DOHH2 (cell line): Measurements from ENCODE around the gene NKX2-4.
"Not testable (repeated sequence)": the region's sequence is repeated elsewhere in the genome, so short reads cannot be mapped to it uniquely, and the experiment has no call there.

Experiments used
- H3F3A ChIP-seq: fragments of 200-600 bp; sonication (generic), shearing (Covaris generic); 2 replicates; pipeline ENCODE4 v1.6.0; 2016; ENCODE audit warnings: antibody characterized with exemption, mild to moderate bottlenecking; ENCODE audit not compliant: control insufficient read depth, insufficient read depth
- H3K27ac ChIP-seq: fragments of 200-600 bp; sonication (generic); 2 replicates; pipeline ENCODE4 v1.5.1; 2014; ENCODE audit warnings: low read depth, mild to moderate bottlenecking, low read length, moderate library complexity
- H3K27me3 ChIP-seq: fragments of 200-600 bp; sonication (generic); 2 replicates; pipeline ENCODE4 v1.6.1; 2014; ENCODE audit warnings: mild to moderate bottlenecking, low read length, mixed read lengths; ENCODE audit not compliant: control insufficient read depth
- H3K36me3 ChIP-seq: fragments of 200-600 bp; sonication (generic); 2 replicates; pipeline ENCODE4 v1.6.1; 2014; ENCODE audit warnings: mild to moderate bottlenecking, low read length, moderate library complexity, mixed read lengths; ENCODE audit not compliant: control insufficient read depth
- H3K4me1 ChIP-seq: fragments of 200-600 bp; sonication (generic); 2 replicates; pipeline ENCODE4 v1.6.1; 2014; ENCODE audit warnings: mild to moderate bottlenecking, low read length, mixed read lengths; ENCODE audit not compliant: control insufficient read depth
- H3K4me2 ChIP-seq: fragments of 200-600 bp; sonication (generic); 2 replicates; pipeline ENCODE4 v1.6.0; 2014; ENCODE audit warnings: mild to moderate bottlenecking, low read length, moderate library complexity
- H3K4me3 ChIP-seq: fragments of 200-600 bp; sonication (generic); 2 replicates; pipeline ENCODE4 v1.5.1; 2014; ENCODE audit warnings: mild to moderate bottlenecking, low read length, mixed read lengths
- H3K79me2 ChIP-seq: fragments of 200-600 bp; sonication (generic); 2 replicates; pipeline ENCODE4 v1.6.1; 2014; ENCODE audit warnings: mild to moderate bottlenecking, low read length, mixed read lengths; ENCODE audit not compliant: control insufficient read depth
- H3K9me2 ChIP-seq: fragments of 200-600 bp; sonication (generic); replicated peaks from 2 replicates; pipeline ENCODE4 v1.6.1; 2014; ENCODE audit warnings: mild to moderate bottlenecking, low read length, mixed read lengths; ENCODE audit not compliant: control insufficient read depth
- H3K9me3 ChIP-seq: fragments of 200-600 bp; sonication (generic); 2 replicates; pipeline ENCODE4 v1.6.1; 2014; ENCODE audit warnings: antibody characterized with exemption, low read length, mixed read lengths; ENCODE audit not compliant: control insufficient read depth, insufficient read depth
- H4K20me1 ChIP-seq: fragments of 200-600 bp; sonication (generic); 2 replicates; pipeline ENCODE4 v1.6.0; 2014; ENCODE audit warnings: low read depth, mild to moderate bottlenecking, antibody characterized with exemption, low read length, moderate library complexity; ENCODE audit not compliant: control insufficient read depth, insufficient read depth
- EZH2phosphoT487 ChIP-seq: fragments of 200-600 bp; sonication (generic); IDR thresholded peaks from 2 replicates; pipeline ENCODE4 v1.6.1; 2017; ENCODE audit warnings: borderline replicate concordance, mild to moderate bottlenecking, antibody characterized with exemption, low read length, moderate library complexity, mixed read lengths
- TF ChIP-seq, protein P1 (sequence below): fragments of 200-600 bp; sonication (generic); IDR thresholded peaks from one replicate; pipeline ENCODE4 v1.5.1; 2014; ENCODE audit warnings: antibody characterized with exemption, mild to moderate bottlenecking, low read depth, low read length; ENCODE audit not compliant: poor library complexity, severe bottlenecking

NKX2-4 gene

DNA sequence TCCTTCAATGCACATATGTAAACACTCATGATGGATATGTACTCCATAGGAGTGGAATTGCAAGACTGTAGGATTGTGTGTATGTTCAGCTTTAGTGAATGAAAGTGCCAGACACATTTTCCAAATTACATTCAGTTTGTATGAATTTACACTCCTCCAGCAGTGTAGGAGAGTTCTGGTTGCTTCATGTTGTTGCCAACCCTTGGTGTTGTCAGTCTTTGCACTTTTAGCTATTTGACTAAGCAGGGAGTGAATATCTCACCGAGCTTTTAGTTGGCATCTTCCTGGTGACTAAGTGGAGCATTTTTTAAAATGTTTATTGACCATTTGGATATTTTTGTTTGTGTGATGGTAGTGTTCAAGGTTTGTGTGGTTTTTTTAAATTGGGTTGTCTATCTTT lies 23.9 kb downstream of the NKX2-4 start:
- Histone ChIP-seq H3K4me1 (no peaks in the 10 kb centered on the region), H3K4me2 (no peak overlapping the region), H3K27me3 (no peaks in the 10 kb centered on the region), H3K9me3 (no peaks in the 10 kb centered on the region), H4K20me1 (peaks cover 5% of the 10 kb centered on the region; the same call in 1 of the 2 replicates), H3F3A (no peaks in the 10 kb centered on the region), H3K79me2 (peaks cover 39% of the 10 kb centered on the region), H3K36me3 (peaks cover 59% of the 10 kb centered on the region), H3K9me2 (no peaks in the 10 kb centered on the region), H3K4me3 (no peak overlapping the region), H3K27ac (no peak overlapping the region)
- TF ChIP-seq, protein P1, sequence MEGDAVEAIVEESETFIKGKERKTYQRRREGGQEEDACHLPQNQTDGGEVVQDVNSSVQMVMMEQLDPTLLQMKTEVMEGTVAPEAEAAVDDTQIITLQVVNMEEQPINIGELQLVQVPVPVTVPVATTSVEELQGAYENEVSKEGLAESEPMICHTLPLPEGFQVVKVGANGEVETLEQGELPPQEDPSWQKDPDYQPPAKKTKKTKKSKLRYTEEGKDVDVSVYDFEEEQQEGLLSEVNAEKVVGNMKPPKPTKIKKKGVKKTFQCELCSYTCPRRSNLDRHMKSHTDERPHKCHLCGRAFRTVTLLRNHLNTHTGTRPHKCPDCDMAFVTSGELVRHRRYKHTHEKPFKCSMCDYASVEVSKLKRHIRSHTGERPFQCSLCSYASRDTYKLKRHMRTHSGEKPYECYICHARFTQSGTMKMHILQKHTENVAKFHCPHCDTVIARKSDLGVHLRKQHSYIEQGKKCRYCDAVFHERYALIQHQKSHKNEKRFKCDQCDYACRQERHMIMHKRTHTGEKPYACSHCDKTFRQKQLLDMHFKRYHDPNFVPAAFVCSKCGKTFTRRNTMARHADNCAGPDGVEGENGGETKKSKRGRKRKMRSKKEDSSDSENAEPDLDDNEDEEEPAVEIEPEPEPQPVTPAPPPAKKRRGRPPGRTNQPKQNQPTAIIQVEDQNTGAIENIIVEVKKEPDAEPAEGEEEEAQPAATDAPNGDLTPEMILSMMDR = no peak
- no peak for TF ChIP-seq EZH2phosphoT487

DNA sequence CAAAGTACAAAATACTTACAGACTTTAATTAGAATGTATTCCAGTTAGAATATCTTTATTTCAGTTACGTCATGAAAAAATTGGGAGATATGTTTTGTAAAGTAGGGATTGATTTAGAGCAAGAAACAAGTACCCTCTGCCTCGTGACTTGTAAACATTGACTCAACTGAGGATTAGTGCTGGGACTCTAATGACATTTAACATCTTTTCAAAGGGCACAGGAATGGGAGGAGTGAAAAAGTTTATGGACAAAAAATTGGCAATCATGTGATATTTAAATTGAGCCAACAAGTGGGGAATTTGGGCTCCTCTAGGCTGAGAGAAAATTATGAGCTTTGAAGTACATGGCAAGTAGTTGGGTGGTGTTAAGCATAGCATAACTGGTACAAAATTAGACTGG lies 25.3 kb downstream of the NKX2-4 start:
- Histone ChIP-seq H3K36me3 (peaks cover 62% of the 10 kb centered on the region), H3K27me3 (no peaks in the 10 kb centered on the region), H3K79me2 (peaks cover 34% of the 10 kb centered on the region), H4K20me1 (no peaks in the 10 kb centered on the region), H3K27ac (no peak overlapping the region), H3K9me2 (no peaks in the 10 kb centered on the region), H3K4me2 (no peak overlapping the region), H3F3A (no peaks in the 10 kb centered on the region), H3K4me3 (no peak overlapping the region), H3K4me1 (no peaks in the 10 kb centered on the region), H3K9me3 (no peaks in the 10 kb centered on the region)
- TF ChIP-seq EZH2phosphoT487 = no peak
- TF ChIP-seq, protein P1 = no peak

DNA sequence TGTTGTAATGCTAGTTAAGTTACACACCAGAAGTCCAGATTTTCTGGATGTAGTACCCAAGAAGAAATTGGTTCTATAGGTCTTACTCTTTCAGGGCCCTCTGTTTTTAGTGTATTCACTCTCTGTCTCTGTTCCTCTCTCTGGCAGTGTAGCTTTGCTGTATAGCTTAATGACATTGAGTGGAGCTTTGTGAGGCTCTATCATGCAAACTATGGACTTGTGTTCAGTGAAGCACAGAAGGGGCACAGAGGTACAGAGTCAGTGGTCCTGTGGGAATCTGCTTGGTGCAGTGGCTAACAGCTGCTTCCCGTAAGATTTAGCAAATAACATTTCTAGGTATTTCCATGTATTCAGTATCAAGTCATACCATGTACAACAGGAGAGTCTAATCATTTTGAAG lies 26.1 kb downstream of the NKX2-4 start:
- H3K4me2 ChIP-seq = no peak overlapping the region
- H3K27me3 ChIP-seq = no peaks in the 10 kb centered on the region
- no peak for TF ChIP-seq EZH2phosphoT487
- TF ChIP-seq, protein P1 = no peak
- H3K4me3 ChIP-seq = no peak overlapping the region
- no peaks in the 10 kb centered on the region for H3F3A ChIP-seq
- no peaks in the 10 kb centered on the region for H3K4me1 ChIP-seq
- H4K20me1 ChIP-seq = no peaks in the 10 kb centered on the region
- H3K9me2 ChIP-seq = no peaks in the 10 kb centered on the region
- no peaks in the 10 kb centered on the region for H3K9me3 ChIP-seq
- H3K27ac ChIP-seq = no peak overlapping the region
- H3K79me2 ChIP-seq = peaks cover 27% of the 10 kb centered on the region
- H3K36me3 ChIP-seq = peaks cover 62% of the 10 kb centered on the region

DNA sequence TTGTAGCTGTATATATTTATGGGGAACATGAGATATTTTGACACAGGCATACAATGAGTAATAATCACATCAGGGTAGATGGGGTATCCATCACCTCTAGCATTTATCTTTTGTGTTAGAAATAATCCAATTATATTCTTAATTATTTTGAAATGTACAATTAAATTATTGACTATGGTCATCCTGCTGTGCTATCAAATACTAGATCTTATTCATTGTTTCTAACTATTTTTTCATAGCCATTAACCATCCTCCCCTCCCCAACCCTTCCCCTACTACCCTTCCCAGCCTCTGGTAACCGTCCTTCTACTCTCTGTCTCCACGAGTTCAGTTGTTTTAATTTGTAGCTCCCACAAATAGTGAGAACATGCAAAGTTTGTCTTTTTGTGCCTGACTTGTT lies 28.5 kb downstream of the NKX2-4 start:
- no peaks in the 10 kb centered on the region for H4K20me1 ChIP-seq
- H3K4me2 ChIP-seq = no peak overlapping the region
- no peaks in the 10 kb centered on the region for H3K9me2 ChIP-seq
- no peaks in the 10 kb centered on the region for H3K27me3 ChIP-seq
- no peaks in the 10 kb centered on the region for H3K4me1 ChIP-seq
- no peaks in the 10 kb centered on the region for H3K9me3 ChIP-seq
- H3K4me3 ChIP-seq = no peak overlapping the region
- H3K36me3 ChIP-seq = peaks cover 69% of the 10 kb centered on the region
- no peak overlapping the region for H3K27ac ChIP-seq
- TF ChIP-seq, protein P1 = no peak
- TF ChIP-seq EZH2phosphoT487 = no peak
- H3F3A ChIP-seq = no peaks in the 10 kb centered on the region
- peaks cover 18% of the 10 kb centered on the region for H3K79me2 ChIP-seq

DNA sequence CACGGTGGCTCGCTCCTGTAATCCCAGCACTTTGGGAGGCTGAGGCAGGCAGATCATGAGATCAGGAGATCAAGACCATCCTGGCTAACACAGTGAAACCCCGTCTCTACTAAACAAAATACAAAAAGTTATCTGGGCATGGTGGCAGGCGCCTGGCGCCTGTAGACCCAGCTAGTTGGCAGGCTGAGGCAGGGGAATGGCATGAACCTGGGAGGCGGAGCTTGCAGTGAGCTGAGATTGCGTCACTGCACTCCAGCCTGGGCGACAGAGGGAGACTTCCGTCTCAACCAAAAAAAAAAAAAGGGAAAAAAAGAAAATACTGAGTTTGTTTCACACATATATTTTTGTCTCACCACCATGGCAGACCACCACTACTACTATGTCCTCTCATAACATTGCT lies 31.1 kb downstream of the NKX2-4 start:
- H3K79me2 ChIP-seq, H3F3A ChIP-seq, H4K20me1 ChIP-seq, H3K9me3 ChIP-seq, H3K4me1 ChIP-seq, H3K4me2 ChIP-seq, H3K27ac ChIP-seq, H3K9me2 ChIP-seq, H3K27me3 ChIP-seq, H3K4me3 ChIP-seq: not testable (repeated sequence)
- peaks cover 77% of the 10 kb centered on the region for H3K36me3 ChIP-seq
